Measurements from ENCODE around the gene NRAS. TPM values are rescaled to one million over a fixed set of nuclear protein-coding genes. Genes with fewer than 3 reads are reported as not detected.

The NRAS gene
- polyA plus RNA-seq, 1 of the 3 experiments (the other 2 are of a cell fraction): 15.9 TPM

GRCh38 chr1:114756009-114756892 lies 39.7 kb upstream of the NRAS start:
- Histone ChIP-seq H3K4me1 (ENCODE audit: control insufficient read depth in 1 of 2, insufficient read depth in 2 of 2, low read depth in 1 of 2, low read length in 1 of 2) (peaks cover 11 to 40% of the 10 kb centered on the region in 2 experiments; a peak in 3 of 4 replicates), H3K27me3 (ENCODE audit: insufficient read depth) (no peaks in the 10 kb centered on the region), H3K36me3 (replicated peaks in 1 of 2; ENCODE audit: control insufficient read depth in 1 of 2, insufficient read depth in 2 of 2, low read length in 1 of 2) (peaks cover 9 to 22% of the 10 kb centered on the region in 2 experiments), H3F3A (replicated peaks; ENCODE audit: insufficient read depth) (no peaks in the 10 kb centered on the region), H3K9ac (peak overlapping the region; percentile 100), H3K79me2 (ENCODE audit: insufficient read depth) (peaks cover 65% of the 10 kb centered on the region), H3K4me2 (peak overlapping the region; percentile 85), H2AFZ (ENCODE audit: low read depth) (no peak overlapping the region), H3K9me2 (no peaks in the 10 kb centered on the region), H3K9me3 (no peaks in the 10 kb centered on the region), H3K27ac (ENCODE audit: low read depth in 2 of 2, low read length in 1 of 2) (peak overlapping the region in 1 of 2 experiments; percentile 99; a peak in 2 of 4 replicates), H3K4me3 (ENCODE audit: low read depth in 2 of 2, low read length in 1 of 2) (peak overlapping the region; percentile 78 to 98), H4K20me1 (ENCODE audit: insufficient read depth) (peaks cover 60% of the 10 kb centered on the region)
- WGBS (ENCODE audit: low lambda C conversion rate): 28% methylated on average over 14 of the region's 14 CpGs
- TF ChIP-seq FOXM1 (IDR thresholded peaks at IDR 0.05; ENCODE audit: low read depth) (no peak), NRF1 (IDR thresholded peaks at IDR 0.05; ENCODE audit: low read depth, low read length) (no peak), REST (IDR thresholded peaks at IDR 0.05; ENCODE audit: low read depth, low read length) (no peak), EZH2phosphoT487 (IDR thresholded peaks at IDR 0.05; ENCODE audit: borderline replicate concordance, low read depth) (no peak), USF1 (IDR thresholded peaks at IDR 0.05; ENCODE audit: borderline replicate concordance, low read depth) (no peak), POLR2AphosphoS5 (IDR thresholded peaks at IDR 0.05; ENCODE audit: low read depth, low read length) (no peak), IRF3 (IDR thresholded peaks at IDR 0.05; ENCODE audit: low read depth, low read length) (no peak), FOSL2 (IDR thresholded peaks at IDR 0.05; ENCODE audit: borderline replicate concordance, low read depth) (no peak)
- ChIA-PET POLR2A (interaction anchor here (1.3 to 1.5 kb wide), 2 partner anchors 8 to 24 kb away, joined by 3 read pairs; partner anchors contain the start of gene SIKE1), CTCF (interaction anchor here (1.5 kb wide), 1 partner anchor 53 kb away, joined by 3 read pairs; no protein-coding TSS in a partner anchor)
- DNase-seq: no peak

Data from SK-N-SH (cell line).